DMS 273 treated with DMSO at 0.1 percent for 48 hours (cell line): ENCODE results near the gene NELL1.
"Not testable (repeated sequence)": the region's sequence is repeated elsewhere in the genome, so short reads cannot be mapped to it uniquely, and the experiment has no call there.

ENCODE experiments used
- DNase-seq: peaks from one replicate; lab custom pipeline; 2025; lab: John Stamatoyannopoulos, UW

Gene NELL1

DNA sequence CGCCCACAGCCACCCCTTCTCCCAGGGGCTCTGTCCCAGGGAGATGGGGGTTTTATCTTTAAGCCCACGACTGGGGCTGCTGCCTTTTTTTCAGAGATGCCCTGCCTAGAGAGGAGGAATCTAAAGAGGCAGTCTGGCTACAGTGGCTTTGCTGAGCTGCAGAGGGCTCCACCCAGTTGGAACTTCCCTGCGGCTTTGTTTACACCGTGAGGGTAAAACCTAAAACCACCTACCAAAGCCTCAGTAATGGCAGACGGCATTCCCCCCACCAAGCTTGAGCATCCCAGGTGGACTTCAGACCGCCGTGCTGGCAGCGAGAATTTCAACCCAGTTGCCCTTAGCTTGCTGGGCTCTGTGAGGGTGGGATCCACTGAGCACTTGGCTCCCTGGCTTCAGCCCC, 535.8 kb downstream of the NELL1 start:
- no peak for DNase-seq

DNA sequence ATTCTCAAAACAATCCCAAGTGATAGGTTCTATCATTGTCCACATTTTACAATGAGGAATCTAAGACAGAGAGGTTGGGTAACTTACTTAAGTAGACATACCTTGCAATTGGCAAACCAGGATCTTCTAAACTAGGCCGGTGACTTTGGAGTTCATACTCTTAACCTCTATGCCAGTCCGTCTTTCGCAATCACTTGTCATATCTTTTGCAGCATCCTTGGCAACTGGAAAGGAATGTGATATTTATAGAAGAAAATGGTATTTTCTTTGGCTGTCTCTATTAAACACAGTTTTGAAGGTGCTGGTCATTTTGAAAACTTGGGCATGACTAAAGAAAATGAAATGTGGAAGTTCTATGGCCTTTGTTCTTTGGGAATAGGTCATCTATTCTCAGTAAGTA, 556.5 kb downstream of the NELL1 start:
- DNase-seq: no peak

DNA sequence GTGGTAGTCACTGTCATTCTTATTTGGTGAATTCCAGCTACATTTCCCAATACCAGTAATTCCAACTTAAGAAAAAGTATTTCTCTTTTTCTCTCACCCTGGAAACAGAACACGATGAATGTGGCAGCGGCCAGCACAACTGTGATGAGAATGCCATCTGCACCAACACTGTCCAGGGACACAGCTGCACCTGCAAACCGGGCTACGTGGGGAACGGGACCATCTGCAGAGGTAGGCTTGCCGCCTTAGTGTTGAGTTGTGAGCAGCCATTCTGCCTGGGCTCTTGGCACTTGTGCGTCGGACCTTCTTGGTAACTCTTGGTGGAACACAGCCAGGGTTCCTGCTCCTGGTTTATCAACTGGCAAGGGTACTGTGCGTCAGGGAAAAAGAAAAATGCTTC, 559.8 kb downstream of the NELL1 start:
- no peak for DNase-seq

DNA sequence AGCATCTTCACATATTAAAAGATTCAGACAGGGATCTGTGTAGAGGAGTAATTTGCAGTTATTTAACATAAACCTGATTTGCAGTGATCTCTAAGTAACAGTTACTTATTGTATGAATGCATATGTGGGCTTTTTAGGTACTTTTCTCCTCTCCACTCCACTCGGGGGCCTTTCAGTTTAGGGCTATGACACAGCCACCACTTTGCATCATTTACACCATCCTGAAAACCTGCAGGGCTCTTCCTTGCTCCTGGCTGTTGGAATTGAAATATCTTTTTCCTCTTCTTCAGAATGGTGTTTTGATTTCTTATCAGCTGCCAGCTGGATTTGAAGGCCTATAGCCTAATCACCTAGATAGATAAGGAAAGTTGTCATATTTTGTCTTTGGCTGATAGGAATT, 580.8 kb downstream of the NELL1 start:
- DNase-seq: no peak

DNA sequence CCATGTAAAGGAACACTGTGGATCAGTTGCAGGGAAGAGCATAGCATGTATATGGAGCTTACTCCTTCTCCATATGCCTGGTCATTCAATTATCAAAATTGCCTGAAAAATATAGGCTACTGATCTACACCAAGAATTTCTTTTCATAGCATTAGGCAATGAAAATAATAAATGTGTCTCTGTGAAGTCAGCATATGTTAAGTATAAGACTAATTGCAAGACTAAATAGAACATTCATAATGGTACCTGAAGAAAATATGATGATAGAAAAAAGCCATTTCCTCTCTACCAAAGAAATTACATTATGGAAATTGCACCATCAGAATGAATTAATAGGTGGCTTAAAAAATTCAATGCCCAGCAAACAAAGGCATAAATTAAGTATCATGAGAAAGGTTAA, 584.7 kb downstream of the NELL1 start:
- DNase-seq: no peak

DNA sequence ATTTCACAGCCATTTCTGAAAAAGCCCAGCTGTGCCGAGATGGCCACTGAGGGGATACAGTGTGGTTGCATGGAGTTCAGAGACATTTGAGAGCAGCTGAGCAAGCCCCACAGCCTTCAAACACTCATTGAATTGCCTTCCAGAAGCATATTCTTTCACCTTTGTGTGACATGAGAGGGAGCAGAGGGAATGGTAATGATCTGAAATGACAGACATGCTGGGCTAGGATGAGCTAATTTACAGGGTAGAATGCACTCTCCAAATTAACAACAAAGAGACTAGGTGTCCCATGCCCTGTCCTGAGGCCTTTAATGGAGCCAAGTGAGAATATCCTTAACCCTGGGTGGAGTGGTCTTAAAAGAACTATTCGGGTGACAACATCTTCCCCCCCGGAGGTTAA, 585.4 kb downstream of the NELL1 start:
- DNase-seq: no peak

DNA sequence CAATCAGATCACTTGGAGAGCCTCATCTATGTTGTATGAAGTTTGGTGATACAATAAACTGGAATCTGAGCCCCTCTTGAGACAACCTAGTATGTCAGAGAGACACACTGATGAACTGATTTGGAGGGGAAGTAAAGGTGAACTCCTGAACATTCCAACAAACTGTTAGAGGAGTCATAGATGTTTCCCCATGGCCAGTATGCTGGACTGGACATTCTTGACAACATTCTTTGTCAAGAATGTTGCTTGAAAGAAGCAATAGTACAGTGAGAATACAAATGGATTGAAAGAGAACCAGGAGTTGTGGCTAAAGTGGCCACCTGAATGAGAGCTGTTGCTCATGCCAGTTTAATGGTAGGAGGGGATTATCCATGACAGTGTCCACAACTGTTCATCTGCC, 588.1 kb downstream of the NELL1 start:
- no peak for DNase-seq

DNA sequence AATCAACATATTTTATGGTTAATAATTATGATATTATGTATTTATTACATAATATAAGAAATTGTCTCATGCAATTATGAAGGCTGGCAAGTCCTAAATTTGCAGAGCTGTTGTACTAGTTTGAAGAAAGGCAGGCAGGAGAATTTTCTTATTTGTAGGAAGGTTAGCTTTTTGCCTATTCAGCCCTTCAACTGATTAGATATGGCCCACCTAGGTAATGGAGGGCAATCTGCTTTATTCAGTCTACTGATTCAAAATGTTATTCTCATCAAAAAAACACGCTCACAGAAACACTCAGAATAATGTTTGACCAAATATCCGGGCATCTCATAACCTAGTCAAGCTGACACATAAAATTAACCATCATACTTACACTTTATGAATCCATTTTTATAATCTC, 589.0 kb downstream of the NELL1 start:
- DNase-seq: no peak

DNA sequence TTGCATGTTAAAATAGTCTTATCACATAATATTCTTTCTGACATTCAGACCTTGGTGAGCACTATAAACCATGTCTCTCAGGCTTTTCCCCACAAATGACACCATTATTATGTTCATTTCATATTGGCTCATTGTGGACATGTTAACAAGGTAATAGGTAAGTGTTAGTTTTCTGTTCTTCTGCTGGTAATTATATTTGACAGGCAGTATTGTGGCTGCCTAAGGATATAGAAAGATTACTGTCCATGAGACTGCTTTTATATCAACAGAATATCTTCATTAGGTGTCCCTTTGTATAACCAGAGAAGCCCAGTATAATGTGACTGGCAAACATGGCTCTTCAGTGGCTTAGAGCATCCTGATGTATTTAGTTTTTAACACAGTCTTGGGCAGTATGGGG, 590.7 kb downstream of the NELL1 start:
- DNase-seq: no peak

DNA sequence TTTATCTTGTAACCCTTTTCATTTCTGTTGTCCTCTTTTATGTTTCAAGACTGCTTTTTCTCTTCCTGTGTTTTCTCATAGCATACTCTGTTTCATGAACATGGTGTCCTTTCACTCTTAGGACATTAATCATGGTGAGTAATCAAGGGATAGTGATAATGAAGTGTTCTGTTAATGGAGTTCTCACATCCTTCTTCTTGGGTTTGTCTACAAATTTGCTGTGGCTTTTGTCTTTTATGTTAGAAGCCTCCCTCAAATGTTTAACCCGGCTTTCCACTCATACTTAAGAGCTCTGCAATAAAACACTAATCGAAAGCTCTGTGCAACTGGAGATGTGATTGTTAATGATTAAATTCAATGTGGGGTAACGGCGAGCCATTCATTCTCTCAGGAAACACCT, 593.6 kb downstream of the NELL1 start:
- no peak for DNase-seq

DNA sequence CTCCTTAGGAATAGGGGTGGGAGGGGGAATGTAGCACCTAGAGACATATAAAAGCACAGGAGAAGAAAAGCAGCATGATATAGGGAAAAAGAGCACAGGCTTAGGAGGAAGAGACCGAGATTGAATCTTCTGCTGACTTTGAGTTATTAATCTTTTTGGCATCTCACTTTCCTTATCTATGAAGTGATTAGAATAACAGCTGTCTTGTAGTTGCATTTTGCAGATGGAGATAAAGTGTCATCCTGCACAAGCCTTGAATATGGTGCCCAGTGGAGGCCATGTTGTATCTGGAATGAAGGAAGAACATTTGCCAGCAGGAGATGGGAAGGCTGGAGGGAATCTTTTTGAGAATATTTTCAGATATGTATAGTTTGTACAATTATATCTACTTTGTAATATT, 594.7 kb downstream of the NELL1 start:
- no peak for DNase-seq

DNA sequence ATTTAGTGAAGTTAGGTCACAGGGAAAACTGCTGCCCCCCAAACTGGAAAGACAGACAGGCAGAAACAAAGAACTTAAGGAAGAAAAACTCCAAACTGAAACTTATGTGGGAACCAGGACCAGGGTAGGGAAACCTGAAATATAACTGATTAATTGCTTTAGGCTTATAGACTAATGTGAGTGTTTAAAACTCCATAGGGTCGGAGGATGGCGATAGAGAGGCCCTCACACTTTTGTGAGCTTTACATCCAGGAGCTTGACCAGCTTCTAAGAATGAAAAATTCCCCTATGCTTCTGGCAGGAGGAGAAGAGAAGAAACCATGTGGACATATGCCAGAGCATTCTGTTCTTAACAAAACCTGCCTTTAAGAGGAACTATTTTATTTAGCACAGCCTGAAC, 598.6 kb downstream of the NELL1 start:
- no peak for DNase-seq

DNA sequence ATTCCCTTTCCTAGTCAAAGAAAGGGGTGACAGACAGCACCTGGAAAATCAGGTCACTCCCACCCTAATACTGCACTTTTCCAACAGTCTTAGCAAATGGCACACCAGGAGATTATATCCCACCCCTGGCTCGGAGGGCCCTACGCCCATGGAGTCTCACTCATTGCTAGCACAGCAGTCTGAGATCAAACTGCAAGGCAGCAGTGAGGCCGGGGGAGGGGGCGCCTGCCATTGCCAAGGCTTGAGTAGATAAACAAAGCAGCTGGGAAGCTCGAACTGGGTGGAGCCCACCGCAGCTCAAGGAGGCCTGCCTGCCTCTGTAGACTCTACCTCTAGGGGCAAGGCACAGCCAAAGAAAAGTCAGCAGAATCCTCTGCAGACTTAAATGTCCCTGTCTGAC, 602.8 kb downstream of the NELL1 start:
- DNase-seq: not testable (repeated sequence)

DNA sequence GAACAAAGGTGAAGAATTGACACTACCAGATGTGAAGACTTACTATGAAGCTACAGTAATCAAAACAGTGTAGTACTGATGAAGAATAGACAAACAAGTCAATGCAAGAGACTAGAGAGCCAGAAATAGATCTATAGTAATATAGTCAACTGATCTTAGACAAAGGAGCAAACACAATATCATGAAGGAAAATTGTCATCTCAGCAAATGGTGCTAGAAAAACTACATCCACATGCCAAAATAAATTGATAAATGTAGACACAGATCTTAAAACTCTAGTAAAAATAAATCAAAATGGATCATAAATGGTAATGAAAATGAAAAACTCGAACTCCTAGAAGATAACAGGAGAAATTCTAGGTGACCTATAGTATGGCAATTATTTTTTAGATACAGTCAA, 609.5 kb downstream of the NELL1 start:
- DNase-seq: no peak

DNA sequence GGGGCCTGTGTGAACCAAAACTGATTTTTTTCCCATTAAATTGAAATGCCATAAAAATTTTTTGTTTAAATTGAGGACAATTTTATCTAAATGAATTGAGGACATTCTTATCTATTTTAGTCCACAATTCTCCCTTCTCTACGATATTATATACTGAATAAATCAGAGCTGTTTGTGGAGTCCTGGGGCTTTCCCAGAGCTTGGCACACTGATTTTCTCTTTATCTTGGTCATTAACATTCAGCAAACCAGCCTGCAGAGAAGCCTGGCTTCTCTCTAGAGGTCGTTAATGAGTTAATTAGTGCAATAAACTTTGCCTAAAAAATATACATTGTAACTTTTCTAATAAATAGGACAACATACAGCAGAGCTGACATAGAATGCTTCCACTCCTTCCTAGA, 615.7 kb downstream of the NELL1 start:
- DNase-seq: no peak

DNA sequence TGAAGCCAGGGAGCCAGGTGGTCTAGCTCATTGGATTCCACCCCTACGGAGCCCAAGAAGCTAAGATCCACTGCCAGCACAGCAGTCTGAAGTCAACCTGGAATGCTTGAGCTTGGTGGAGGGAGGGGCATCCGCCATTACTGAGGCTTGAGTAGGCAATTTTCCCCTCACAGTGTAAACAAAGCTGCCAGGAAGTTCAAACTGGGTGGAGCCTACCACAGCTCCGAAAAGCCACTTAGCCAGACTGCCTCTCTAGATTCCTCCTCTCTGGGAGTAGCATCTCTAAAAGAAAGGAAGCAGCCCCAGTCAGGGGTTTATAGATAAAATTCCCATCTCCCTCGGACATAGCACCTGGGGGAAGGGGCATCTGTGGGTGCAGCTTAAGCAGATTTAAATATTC, 620.3 kb downstream of the NELL1 start:
- no peak for DNase-seq

DNA sequence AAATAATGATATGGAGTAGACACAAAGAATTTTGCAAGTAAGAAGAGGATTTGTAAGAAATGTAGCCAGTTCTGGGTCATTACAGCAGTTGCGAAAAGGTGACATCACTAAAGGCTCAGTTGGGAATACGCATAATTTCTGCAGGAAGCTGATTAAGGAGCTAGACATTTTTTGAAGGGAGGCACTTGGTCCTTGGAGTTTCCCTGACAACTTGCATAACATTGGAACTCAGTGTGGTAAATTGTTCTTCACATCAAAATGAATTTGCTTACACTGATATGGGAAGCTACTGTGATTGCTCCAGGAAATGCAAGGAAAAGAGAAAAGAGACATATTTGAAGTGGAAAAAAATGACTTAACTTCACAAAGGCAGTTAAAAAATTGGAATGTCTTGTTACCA, 626.1 kb downstream of the NELL1 start:
- DNase-seq: no peak

DNA sequence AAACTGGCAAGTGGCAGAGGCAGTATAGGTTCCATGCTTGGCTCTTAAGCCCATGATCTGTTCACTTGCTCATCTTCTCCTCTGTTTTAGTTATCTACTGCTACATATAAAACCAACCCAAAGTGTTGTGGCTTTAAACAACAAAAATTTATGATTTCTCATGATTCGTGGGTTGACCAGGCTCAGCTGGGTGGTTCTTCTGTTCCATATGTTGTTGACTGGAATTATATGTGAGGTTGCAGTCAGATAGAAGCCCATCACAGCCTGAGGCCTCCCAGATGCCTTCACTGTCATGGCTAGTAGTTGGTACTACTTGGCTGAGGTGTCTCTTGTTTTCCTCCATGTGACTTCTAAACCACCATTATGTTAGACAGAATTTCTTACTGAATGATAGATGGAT, 632.6 kb downstream of the NELL1 start:
- DNase-seq: no peak

DNA sequence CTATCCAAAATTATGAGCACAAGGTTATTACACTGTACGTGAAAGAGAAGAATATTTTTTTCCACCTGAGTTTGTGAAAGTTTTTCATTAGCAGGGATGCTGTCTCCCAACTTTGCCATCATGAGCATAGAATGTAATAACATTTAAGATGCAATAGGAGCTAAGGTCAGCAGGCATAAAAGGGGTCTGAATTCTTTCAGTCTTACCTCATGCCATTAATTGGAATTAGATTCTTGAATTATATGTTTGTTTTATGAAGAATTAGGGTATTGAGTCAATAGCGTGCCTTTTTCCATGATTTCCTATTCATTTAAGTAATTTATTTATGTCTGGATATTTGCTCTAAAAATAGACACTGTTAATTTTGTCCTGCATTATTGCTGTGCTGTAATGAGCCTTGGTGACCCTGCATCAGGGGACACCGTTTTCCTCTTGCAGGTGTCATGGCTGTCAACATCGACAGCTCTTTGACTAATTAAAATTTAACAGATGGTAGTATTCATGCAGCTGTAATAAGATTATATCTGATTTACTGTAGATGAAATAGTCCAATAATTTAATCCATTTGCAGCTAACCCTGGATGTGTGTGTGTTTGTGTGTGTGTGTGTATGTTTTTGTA, 637.5 kb downstream of the NELL1 start:
- no peak for DNase-seq

DNA sequence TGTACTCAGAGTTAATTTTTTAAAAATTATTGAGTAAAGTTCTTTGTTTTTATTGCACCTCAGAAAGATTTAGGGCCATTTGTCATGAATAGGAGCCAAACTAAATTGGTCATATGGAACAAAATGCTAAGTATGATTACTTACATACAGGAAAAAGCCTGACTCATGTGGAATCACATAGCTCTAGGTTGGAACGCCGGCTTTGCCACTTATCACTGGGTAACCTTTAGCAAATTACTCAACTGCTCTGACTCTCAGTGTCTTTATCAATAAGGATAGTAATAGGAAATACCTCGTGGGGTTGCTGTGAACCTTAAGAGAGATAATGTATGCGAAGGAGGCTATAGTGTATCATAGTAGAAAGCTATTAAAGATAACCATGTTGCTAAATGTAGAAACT, 638.5 kb downstream of the NELL1 start:
- DNase-seq: no peak

DNA sequence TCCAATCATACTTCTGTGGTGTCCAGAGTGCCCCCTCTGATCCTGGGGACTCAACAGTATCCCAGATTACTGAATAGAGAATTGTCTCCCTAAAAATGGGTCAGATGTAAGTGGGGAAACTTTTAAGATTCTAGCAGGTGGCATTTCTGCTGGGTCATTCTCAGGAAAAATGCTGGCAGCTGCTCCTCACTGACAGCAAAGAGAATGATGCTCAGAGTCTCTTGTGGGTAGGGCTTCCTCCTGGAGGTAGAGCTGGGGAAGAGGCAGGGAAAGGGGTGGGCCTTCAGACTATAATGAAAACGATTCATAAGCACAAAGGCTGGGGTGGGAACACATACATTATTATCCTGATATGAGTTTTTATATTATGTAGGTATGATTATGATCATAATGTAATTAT, 647.2 kb downstream of the NELL1 start:
- DNase-seq: no peak

DNA sequence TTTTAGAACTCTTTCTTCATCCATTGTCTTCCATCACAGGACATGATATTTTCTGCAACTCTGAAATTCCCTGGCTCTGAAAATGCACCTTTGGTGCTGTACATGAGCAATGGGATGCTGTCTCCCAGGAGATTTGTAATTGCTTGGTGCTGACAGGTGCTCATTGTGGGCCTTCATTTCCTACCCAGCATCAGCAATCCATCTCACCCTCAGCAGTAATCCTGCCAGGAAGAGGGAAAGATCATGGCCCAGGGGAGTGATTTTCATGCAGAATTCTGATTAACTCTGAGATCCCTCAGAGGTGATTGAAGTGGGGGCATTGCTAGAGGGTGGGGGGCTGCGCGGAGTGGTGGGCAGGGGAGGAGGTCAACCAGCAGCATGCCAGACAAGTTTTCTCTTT, 651.7 kb downstream of the NELL1 start:
- DNase-seq: no peak

DNA sequence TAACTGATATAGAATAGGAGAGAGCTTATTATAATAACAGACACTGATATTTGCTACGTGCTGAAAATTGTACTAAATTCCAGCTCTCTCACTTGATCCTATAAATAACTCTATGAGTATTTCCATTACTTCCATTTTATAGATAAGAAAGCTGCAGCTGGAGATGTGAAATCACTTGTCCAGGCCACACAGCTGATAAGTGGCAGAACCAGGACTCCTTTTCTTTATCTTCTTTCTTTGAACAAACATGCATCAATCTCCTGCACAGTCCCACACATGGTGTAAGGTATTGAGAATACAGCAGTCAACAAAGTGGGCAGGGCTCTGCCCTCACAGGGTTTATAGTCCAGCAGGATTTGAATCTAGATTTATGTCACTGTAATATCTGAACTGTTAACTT, 652.1 kb downstream of the NELL1 start:
- no peak for DNase-seq

DNA sequence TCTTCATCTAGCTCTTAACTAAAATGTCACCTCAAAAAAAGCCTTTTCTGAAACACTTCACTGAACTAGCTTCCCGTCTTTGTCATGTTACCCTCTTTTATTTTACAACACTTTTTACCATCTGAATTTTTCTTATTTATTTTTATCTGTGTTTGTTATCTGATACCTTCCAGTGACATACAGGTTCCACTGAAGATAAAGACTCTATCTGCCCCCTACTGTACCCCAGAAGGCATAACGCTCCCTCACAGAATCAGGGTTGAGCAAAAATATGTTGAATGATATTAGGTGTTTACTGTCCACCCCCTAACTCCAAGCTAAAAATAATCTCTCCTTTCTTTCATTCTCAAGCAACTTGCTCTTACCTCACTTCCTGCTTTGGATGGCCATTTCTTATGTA, 654.2 kb downstream of the NELL1 start:
- no peak for DNase-seq

DNA sequence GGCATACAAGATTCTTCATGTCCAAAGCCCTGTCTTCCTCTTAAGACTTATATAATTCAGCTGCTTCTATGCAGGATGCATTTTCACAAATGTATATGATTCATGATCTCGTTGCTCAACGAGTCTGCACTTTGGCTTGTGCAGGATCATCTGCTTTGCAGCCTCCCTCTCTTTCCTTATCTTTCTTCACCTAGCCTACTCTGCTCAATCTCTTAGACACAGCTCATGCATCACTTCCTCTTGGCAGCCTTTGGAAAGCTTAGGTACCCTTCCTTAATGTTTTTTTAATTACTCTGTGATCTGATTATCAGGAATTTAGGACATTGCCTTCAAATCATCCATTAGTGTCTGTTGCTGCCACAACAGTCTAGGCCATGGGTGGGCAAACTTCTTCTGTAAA, 673.8 kb downstream of the NELL1 start:
- no peak for DNase-seq
